RWPE2 (cell line): Measurements from ENCODE around the gene ADGRB2.

Source experiments
- ATAC-seq: fragments of 200-7000 bp; cut with Tn5 transposase; 3 replicates; pipeline ENCODE4 v1.9.1; 2021; ENCODE audit warnings: low read depth
- DNase-seq: peaks from one replicate; pipeline ENCODE4 v3.0.0-alpha.2; 2020; ENCODE audit warnings: low spot score
- H3K27ac ChIP-seq: fragments of 450-650 bp; 2 replicates; pipeline ENCODE4 v1.5.1; 2017; ENCODE audit warnings: mild to moderate bottlenecking; ENCODE audit not compliant: poor library complexity, severe bottlenecking
- H3K27me3 ChIP-seq: fragments of 250-450 bp; sonication (Bioruptor Pico); 2 replicates; pipeline ENCODE4 v1.5.1; 2021; ENCODE audit warnings: mild to moderate bottlenecking, moderate library complexity; ENCODE audit not compliant: insufficient read depth, poor library complexity, severe bottlenecking
- H3K36me3 ChIP-seq: fragments of 250-450 bp; sonication (Bioruptor Pico); 2 replicates; pipeline ENCODE4 v1.5.1; 2020; ENCODE audit warnings: low read depth, mild to moderate bottlenecking, moderate library complexity
- H3K4me1 ChIP-seq: fragments of 250-450 bp; sonication (Bioruptor Pico); 2 replicates; pipeline ENCODE4 v1.5.1; 2021; ENCODE audit warnings: mild to moderate bottlenecking, moderate library complexity; ENCODE audit not compliant: insufficient read depth, poor library complexity, severe bottlenecking
- H3K4me3 ChIP-seq: fragments of 250-450 bp; sonication (Bioruptor Pico); 2 replicates; pipeline ENCODE4 v1.5.1; 2021; ENCODE audit warnings: mild to moderate bottlenecking, moderate library complexity; ENCODE audit not compliant: severe bottlenecking
- H3K9me3 ChIP-seq: fragments of 250-450 bp; sonication (Bioruptor Pico); 2 replicates; pipeline ENCODE4 v1.5.1; 2021; ENCODE audit warnings: mild to moderate bottlenecking, moderate library complexity; ENCODE audit not compliant: severe bottlenecking
- TF ChIP-seq, protein P1 (sequence below): fragments of 450-650 bp; IDR thresholded peaks from one replicate; pipeline ENCODE4 v1.5.1; 2017; ENCODE audit warnings: mild to moderate bottlenecking, moderate library complexity; ENCODE audit not compliant: poor library complexity, severe bottlenecking

Gene ADGRB2

DNA sequence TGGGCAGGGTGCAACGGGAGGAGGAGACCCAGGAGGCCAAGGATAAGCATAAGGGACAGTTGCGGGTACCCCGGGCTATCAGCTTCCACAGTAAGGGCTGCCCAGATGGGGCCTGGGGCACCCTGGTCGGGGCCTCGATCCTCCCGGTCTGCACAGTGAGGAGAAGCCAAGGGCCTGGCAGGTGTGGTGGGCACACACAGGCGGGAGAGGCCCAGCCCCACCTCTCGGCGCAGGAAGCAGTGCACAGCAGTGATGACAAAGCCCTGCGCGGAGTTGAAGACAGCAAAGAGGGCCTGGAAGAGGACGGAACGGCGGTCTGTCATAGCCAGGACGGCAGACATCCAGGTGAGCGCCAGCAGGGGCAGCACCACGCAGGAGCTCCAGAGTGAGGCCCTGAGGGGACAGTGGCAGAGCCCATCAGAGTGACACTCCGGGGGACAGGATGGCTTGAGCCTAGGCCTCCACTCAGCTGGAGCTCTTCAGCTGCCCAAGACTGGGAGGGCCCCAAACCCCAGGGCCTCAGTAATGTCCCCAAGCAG is 31.3 kb downstream of the ADGRB2 start:
- Histone ChIP-seq H3K4me3 (no peak overlapping the region), H3K9me3 (no peaks in the 10 kb centered on the region), H3K36me3 (no peaks in the 10 kb centered on the region), H3K27ac (no peak overlapping the region), H3K4me1 (no peaks in the 10 kb centered on the region), H3K27me3 (no peaks in the 10 kb centered on the region)
- ATAC-seq: no peak
- TF ChIP-seq, protein P1, sequence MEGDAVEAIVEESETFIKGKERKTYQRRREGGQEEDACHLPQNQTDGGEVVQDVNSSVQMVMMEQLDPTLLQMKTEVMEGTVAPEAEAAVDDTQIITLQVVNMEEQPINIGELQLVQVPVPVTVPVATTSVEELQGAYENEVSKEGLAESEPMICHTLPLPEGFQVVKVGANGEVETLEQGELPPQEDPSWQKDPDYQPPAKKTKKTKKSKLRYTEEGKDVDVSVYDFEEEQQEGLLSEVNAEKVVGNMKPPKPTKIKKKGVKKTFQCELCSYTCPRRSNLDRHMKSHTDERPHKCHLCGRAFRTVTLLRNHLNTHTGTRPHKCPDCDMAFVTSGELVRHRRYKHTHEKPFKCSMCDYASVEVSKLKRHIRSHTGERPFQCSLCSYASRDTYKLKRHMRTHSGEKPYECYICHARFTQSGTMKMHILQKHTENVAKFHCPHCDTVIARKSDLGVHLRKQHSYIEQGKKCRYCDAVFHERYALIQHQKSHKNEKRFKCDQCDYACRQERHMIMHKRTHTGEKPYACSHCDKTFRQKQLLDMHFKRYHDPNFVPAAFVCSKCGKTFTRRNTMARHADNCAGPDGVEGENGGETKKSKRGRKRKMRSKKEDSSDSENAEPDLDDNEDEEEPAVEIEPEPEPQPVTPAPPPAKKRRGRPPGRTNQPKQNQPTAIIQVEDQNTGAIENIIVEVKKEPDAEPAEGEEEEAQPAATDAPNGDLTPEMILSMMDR: no peak
- DNase-seq: no peak

DNA sequence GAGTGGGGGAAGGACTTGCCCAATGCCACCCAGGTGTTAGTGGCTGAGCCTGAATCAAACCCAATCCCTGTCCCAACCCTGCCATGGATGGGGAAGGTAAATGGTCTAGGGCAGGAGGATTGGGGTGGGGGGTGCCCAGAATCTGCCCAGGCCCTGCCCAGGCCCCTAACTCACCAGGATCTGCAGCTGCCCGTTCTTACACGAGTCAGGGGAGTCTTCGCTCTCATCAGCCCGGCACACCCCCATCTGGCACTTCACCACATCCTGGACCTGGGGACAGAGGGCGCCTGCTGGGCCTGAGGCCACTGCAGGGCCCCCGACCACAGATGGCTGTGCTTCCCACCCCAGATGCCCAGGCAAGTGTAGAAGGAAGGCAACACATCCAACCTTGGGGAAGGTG is 31.8 kb downstream of the ADGRB2 start:
- TF ChIP-seq, protein P1: no peak
- Histone ChIP-seq H3K27ac (no peak overlapping the region), H3K27me3 (no peaks in the 10 kb centered on the region), H3K4me1 (no peaks in the 10 kb centered on the region), H3K36me3 (no peaks in the 10 kb centered on the region), H3K9me3 (no peaks in the 10 kb centered on the region), H3K4me3 (no peak overlapping the region)
- DNase-seq (no peak), ATAC-seq (no peak)

DNA sequence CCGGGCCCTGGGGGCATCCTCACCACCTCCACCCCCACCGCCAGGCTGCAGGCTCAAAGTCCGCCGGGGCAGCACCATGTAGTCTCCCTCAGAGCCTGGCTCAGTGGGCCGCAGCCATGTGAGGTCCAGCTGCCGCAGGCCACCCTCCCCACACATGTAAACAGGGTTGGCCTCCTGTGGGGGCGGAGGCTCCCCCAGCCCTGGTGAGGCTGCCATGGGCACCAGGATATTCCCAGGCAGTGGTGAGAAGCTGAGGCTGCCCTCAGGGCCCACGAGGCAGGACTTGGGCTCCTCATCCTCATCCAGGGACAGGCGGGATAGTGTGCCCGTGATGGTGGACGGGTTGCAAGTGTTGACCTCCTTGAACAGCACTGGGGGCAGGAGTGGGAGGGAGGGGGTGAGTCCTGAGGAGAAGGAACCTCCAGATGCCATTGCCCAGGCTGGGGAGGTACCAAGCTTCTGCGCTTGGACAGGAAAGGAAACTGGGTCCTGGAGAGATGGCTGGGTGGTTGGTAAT is 33.0 kb downstream of the ADGRB2 start:
- Histone ChIP-seq H3K4me1 (no peaks in the 10 kb centered on the region), H3K4me3 (no peak overlapping the region), H3K27me3 (no peaks in the 10 kb centered on the region), H3K27ac (no peak overlapping the region), H3K36me3 (no peaks in the 10 kb centered on the region), H3K9me3 (no peaks in the 10 kb centered on the region)
- ATAC-seq (no peak), DNase-seq (no peak)
- TF ChIP-seq, protein P1: no peak

DNA sequence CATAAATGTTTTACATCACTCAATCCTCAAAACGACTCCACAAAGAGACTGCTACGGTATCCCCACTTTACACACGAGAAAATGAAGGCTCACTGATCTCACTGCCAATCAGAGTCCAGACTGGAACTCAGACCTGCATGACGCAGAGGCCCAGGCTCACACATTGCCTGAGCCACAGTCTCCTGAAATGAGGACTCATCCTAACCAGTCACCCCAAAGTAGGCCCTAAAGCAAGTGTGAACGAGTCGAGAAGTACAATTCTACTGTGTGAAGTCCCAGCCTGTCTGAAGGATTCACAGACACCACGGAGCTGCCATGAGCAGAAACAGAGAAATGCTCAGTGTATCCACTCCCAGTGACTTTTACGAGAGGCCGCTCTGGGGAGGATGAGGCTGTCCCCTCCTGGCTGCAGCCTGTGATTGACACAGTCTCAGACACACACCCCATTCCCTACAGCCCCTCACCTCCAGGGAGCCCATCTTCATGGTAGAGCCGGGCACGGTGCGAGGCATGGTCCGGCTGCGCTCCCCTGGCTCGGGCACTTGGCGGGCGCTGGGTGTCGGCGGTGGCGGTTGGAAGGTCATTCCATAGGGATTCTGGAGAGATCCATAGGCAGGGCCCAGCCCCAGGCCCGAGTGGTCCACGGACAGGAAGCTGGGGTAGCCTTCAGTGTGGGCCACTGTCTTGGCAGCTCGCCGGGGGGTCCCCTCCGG is 33.6 kb downstream of the ADGRB2 start:
- Histone ChIP-seq H3K27ac (no peak overlapping the region), H3K4me3 (no peak overlapping the region), H3K27me3 (no peaks in the 10 kb centered on the region), H3K36me3 (no peaks in the 10 kb centered on the region), H3K4me1 (no peaks in the 10 kb centered on the region), H3K9me3 (no peaks in the 10 kb centered on the region)
- TF ChIP-seq, protein P1: no peak
- DNase-seq (no peak), ATAC-seq (no peak)

DNA sequence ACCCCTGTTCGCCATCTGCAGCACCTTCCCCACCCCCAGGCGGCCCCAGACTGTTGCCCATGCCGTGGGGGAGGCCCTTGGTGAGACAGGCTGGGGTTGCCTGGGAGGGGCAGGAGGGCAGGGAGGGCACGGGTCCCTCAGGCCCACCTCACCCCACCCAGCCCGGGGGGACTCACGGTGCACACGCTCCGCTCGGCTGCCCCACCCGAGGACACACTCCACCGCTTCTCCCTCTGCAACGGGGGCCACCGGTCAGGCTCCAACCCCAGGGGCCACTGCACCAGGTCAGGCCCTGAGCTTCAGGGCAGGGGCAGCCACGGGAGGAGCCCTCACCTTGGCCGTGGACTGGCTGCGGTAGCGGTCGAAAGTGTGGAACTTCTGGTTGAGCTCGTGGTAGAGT is 36.3 kb downstream of the ADGRB2 start:
- no peaks in the 10 kb centered on the region for H3K27me3 ChIP-seq
- H3K36me3 ChIP-seq: no peaks in the 10 kb centered on the region
- ATAC-seq (no peak), DNase-seq (no peak)
- no peaks in the 10 kb centered on the region for H3K9me3 ChIP-seq
- TF ChIP-seq, protein P1: no peak
- no peak overlapping the region for H3K27ac ChIP-seq
- no peak overlapping the region for H3K4me3 ChIP-seq
- H3K4me1 ChIP-seq: no peaks in the 10 kb centered on the region
